ENCODE results near the gene NTHL1. TPM values are rescaled to one million over a fixed set of nuclear protein-coding genes. Genes with fewer than 3 reads are reported as not detected.

The NTHL1 gene
- total and polyA plus RNA-seq, 3 donors from 2014 or later = 18.0 to 35.6 (median 24.6) TPM

DNA sequence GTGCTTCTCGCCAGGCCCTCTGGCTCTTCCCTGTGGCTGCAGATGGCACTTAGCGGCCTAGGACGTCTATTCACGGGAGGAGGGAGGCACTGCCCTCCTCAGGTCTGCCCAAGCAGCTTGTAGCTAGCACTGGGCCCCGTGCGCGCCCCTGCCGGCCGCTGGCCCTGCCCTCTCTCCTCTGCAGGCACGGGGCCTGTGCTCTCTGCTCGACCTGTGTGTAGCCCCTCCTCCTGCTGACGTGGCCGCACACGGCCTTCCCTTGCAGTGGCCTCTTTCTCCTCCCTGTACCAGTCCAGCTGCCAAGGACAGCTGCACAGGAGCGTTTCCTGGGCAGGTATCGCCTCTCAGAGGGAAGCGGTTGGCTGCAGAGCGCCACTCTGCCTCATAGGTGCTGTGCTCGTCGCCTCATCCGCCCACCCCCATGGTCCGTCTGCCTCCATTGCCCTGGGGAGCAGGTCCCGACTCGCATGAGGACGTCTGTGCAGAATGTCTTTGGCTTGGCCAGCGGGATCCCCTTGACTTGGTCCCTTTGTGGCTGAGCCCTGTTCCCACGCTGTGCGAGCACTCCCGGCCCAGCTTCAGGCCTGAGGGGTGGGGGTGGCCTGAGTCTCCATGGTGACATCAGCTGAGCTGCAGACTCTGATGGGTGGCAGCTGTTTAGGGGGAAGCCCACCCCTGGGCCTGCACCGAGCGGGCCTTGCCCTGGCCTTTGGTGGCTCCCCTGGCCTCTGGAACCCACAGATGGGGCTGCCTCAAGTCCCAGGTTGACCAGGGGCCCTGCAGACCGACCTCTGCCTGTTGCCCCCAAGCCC lies 34.7 kb upstream of the NTHL1 start:
- peak; percentile 77 for DNase-seq
- peaks cover 12% of the 10 kb centered on the region for H3K4me1 ChIP-seq
- WGBS, 2 donors = 68 to 72% methylated on average over 23 to 31 of the region's 32 CpGs
- H3K27ac ChIP-seq = peak overlapping the region; percentile 48 to 54
- no peaks in the 10 kb centered on the region for H3K36me3 ChIP-seq (ENCODE audit: low read depth, missing control alignments)
- intact Hi-C loops (cut with DNase I; ENCODE audit: low total_unique reads) = loop anchor here (10.0 kb wide), 1 partner anchor 58 kb away; the partner anchor contains the start of gene NHERF2
- H3K27me3 ChIP-seq = no peaks in the 10 kb centered on the region
- TF ChIP-seq, protein P1, sequence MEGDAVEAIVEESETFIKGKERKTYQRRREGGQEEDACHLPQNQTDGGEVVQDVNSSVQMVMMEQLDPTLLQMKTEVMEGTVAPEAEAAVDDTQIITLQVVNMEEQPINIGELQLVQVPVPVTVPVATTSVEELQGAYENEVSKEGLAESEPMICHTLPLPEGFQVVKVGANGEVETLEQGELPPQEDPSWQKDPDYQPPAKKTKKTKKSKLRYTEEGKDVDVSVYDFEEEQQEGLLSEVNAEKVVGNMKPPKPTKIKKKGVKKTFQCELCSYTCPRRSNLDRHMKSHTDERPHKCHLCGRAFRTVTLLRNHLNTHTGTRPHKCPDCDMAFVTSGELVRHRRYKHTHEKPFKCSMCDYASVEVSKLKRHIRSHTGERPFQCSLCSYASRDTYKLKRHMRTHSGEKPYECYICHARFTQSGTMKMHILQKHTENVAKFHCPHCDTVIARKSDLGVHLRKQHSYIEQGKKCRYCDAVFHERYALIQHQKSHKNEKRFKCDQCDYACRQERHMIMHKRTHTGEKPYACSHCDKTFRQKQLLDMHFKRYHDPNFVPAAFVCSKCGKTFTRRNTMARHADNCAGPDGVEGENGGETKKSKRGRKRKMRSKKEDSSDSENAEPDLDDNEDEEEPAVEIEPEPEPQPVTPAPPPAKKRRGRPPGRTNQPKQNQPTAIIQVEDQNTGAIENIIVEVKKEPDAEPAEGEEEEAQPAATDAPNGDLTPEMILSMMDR (IDR thresholded peaks at IDR 0.05) = peak in 1 of 3 experiments; percentile 5
- no peak for TF ChIP-seq POLR2A (IDR thresholded peaks at IDR 0.05)
- no peaks in the 10 kb centered on the region for H3K9me3 ChIP-seq
- H3K4me3 ChIP-seq = no peak overlapping the region

DNA sequence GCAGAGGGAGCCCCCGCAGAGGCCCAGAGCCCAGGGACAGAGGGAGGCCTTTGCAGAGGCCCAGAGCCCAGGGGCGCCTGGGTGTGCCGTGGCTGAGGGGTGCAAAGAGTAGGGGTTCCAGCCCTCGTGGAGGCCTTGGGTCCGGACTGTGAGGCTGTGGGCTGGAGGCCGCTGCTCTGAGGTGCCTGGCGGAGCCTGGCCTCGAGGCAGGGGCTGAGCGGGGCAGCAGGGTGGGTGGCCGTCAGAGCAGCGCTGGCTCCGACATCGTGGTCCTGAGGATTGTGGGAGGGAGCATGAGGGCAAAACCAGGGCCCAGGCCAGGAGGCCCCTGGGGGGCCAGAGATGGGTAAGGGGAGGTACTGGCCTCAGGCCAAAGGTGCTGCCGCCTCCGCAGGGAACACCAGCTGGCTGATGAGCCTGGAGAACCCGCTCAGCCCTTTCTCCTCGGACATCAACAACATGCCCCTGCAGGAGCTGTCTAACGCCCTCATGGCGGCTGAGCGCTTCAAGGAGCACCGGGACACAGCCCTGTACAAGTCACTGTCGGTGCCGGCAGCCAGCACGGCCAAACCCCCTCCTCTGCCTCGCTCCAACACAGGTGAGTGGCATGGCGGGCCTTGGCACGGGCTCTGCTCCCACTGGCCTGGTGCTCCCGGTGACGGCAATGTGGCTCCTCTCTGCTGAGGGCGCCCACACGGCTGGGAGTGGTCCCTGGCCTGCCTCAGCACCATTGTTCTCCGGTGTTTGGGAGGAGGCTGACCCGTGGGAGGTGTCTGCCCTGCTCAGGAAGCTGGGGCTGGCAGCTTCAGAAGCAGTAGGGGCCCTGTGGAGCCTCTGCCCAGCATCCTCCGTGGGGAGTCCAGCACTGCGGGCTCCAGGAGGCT lies 33.8 kb upstream of the NTHL1 start:
- Histone ChIP-seq H3K4me1 (peaks cover 12% of the 10 kb centered on the region), H3K4me3 (no peak overlapping the region), H3K9me3 (no peaks in the 10 kb centered on the region), H3K27ac (peak overlapping the region; percentile 48 to 54), H3K36me3 (ENCODE audit: low read depth, missing control alignments) (no peaks in the 10 kb centered on the region), H3K27me3 (no peaks in the 10 kb centered on the region)
- no peak for TF ChIP-seq POLR2A (IDR thresholded peaks at IDR 0.05)
- TF ChIP-seq, protein P1 (IDR thresholded peaks at IDR 0.05) = no peak
- 67 to 76% methylated on average over 3 to 35 of the region's 35 CpGs for WGBS, 2 donors
- intact Hi-C loops (cut with DNase I; ENCODE audit: low total_unique reads) = loop anchor here (10.0 kb wide), 1 partner anchor 57 kb away; the partner anchor contains the start of gene NHERF2
- no peak for DNase-seq

DNA sequence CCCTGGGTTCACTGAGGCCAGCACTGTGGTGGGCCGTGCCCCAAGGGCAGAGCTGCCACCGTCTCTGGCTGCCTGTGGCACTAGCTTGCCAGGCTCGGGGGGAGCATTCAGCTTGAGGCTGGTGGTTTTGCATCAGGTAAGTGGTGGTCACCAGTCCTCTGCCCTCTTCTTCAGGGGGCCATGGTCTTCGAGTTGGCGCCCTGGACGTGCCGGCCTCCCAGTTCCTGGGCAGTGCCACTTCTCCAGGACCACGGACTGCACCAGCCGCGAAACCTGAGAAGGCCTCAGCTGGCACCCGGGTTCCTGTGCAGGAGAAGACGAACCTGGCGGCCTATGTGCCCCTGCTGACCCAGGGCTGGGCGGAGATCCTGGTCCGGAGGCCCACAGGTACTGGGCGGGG lies 32.4 kb upstream of the NTHL1 start:
- no peak for TF ChIP-seq POLR2A (IDR thresholded peaks at IDR 0.05)
- TF ChIP-seq, protein P1 (IDR thresholded peaks at IDR 0.05) = no peak
- WGBS, 2 donors = 97 to 100% methylated on average over 3 to 16 of the region's 16 CpGs
- no peak for DNase-seq

DNA sequence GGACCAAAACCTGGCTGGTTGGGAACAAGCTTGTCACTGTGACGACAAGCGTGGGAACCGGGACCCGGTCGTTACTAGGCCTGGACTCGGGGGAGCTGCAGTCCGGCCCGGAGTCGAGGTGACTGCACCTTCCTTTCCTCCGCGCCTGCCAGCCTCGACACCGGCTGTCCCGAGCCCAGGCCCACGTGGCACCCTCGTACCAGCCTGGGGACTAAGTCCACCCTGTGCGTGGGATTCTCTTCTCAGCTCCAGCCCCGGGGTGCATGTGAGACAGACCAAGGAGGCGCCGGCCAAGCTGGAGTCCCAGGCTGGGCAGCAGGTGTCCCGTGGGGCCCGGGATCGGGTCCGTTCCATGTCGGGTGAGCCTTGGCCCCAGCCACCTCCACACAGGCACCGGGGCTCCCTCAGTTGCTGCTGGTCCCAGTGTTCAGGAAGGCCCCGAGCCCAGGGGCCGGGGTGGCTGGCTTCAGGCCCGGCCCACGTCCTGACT lies 31.7 kb upstream of the NTHL1 start:
- H3K4me3 ChIP-seq = no peak overlapping the region
- no peaks in the 10 kb centered on the region for H3K36me3 ChIP-seq (ENCODE audit: low read depth, missing control alignments)
- intact Hi-C loops (cut with DNase I; ENCODE audit: low total_unique reads) = no loop called here
- 78 to 92% methylated on average over 8 to 30 of the region's 30 CpGs for whole genome bisulfite sequencing, 2 donors
- TF ChIP-seq, protein P1 (IDR thresholded peaks at IDR 0.05) = no peak
- H3K27me3 ChIP-seq = no peaks in the 10 kb centered on the region
- no peaks in the 10 kb centered on the region for H3K9me3 ChIP-seq
- H3K4me1 ChIP-seq = peaks cover 12% of the 10 kb centered on the region
- no peak for DNase-seq
- no peak overlapping the region for H3K27ac ChIP-seq

More for the DNA sequence above, 32.4 kb upstream of the NTHL1 start:
- Histone ChIP-seq H3K27ac (no peak overlapping the region), H3K4me1 (peaks cover 12% of the 10 kb centered on the region), H3K27me3 (no peaks in the 10 kb centered on the region), H3K36me3 (ENCODE audit: low read depth, missing control alignments) (no peaks in the 10 kb centered on the region), H3K4me3 (no peak overlapping the region), H3K9me3 (no peaks in the 10 kb centered on the region)
- intact Hi-C loops (cut with DNase I; ENCODE audit: low total_unique reads) = loop anchor here (10.0 kb wide), 1 partner anchor 55 kb away; the partner anchor contains the start of gene NHERF2

Measured in testis (tissue), 3 donors.